22Rv1 (cell line): ENCODE results near the gene TXNDC11.

Experiments
- CTCF ChIP-seq: fragments of 450-650 bp; IDR thresholded peaks from 2 replicates; pipeline ENCODE4 v1.5.1; 2017; ENCODE audit warnings: mild to moderate bottlenecking
- ZFX ChIP-seq: fragments of 450-650 bp; IDR thresholded peaks from 2 replicates; pipeline ENCODE4 v1.6.1; 2017; ENCODE audit warnings: antibody characterized with exemption, borderline replicate concordance

- TF ChIP-seq CTCF, result no peak
- no peak for TF ChIP-seq ZFX
These were observed 12.9 kb downstream of the TXNDC11 start for GRCh38 chr16:11729787-11730186.
